HepG2 (cell line): ENCODE measurements around the gene ZNF653. TPM values are rescaled to one million over a fixed set of nuclear protein-coding genes. Genes with fewer than 3 reads are reported as not detected.
A peak's percentile ranks its signal among the peaks of the same experiment; 100 is the strongest.

ENCODE experiments used
- HMGXB3 ChIP-seq: sonication (generic); formaldehyde crosslinking; IDR thresholded peaks from 2 replicates; pipeline ENCODE4 v1.4.0; 2020; ENCODE audit warnings: missing genetic modification reagents, borderline replicate concordance
- HNRNPK ChIP-seq: fragments of 200-400 bp; formaldehyde crosslinking; IDR thresholded peaks from 2 replicates; pipeline ENCODE4 v1.6.1; 2018; ENCODE audit warnings: low read length, low read depth, moderate library complexity, mild to moderate bottlenecking; ENCODE audit not compliant: poor library complexity, severe bottlenecking
- MLXIP ChIP-seq: sonication (generic); formaldehyde crosslinking; IDR thresholded peaks from 2 replicates; pipeline ENCODE4 v1.9.0; 2021; ENCODE audit warnings: missing genetic modification reagents, borderline replicate concordance
- NCOA2 ChIP-seq: sonication (generic); formaldehyde crosslinking; IDR thresholded peaks from 2 replicates; pipeline ENCODE4 v1.8.0; 2022; ENCODE audit warnings: inconsistent platforms
- NCOR1 ChIP-seq: fragments of 200-600 bp; sonication (generic); IDR thresholded peaks from 2 replicates; pipeline ENCODE4 v1.7.0; 2017; ENCODE audit warnings: antibody characterized with exemption, low read length, borderline replicate concordance
- PLSCR1 ChIP-seq: sonication (generic); formaldehyde crosslinking; IDR thresholded peaks from 2 replicates; pipeline ENCODE4 v1.5.0; 2020; ENCODE audit warnings: missing genetic modification reagents, mild to moderate bottlenecking, borderline replicate concordance
- PRDM4 ChIP-seq: sonication (generic); formaldehyde crosslinking; IDR thresholded peaks from 2 replicates; pipeline ENCODE4 v1.9.0; 2021; ENCODE audit warnings: missing genetic modification reagents, borderline replicate concordance
- ZBTB7B ChIP-seq: sonication (generic); formaldehyde crosslinking; IDR thresholded peaks from 2 replicates; pipeline ENCODE4 v1.4.0; 2020; ENCODE audit warnings: missing genetic modification reagents
- ZNF674 ChIP-seq: sonication (generic); formaldehyde crosslinking; IDR thresholded peaks from 2 replicates; pipeline ENCODE4 v1.5.0; 2020; ENCODE audit warnings: low read depth, mild to moderate bottlenecking, missing genetic modification reagents
- polyA plus RNA-seq, 8 experiments: library from polyadenylated mRNA; depleted of rRNA in 3 of 8; stranded (reverse) in 7 of 8; unstranded in 1 of 8; fragments of >200 nt; fragmentation: Illumina TruSeq in 4 of 8; extraction: Trizol in 4 of 8; gene quantifications; 2 replicates each; pipeline versions ENCODE4 v1.2.1 to v1.2.3, GENCODE V29; 2011 to 2016; ENCODE audit warnings: low read depth in 4 of 8, missing spikeins in 1 of 8, mixed read lengths in 1 of 8; ENCODE audit not compliant: insufficient read depth in 1 of 8
- total RNA-seq, 5 experiments: library from RNA; depleted of rRNA; stranded (reverse); fragments of >200 nt; fragmentation: Illumina TruSeq; extraction: Trizol; gene quantifications; 2 replicates each; pipeline ENCODE4 v1.2.3, GENCODE V29; 2016; ENCODE audit warnings: low read depth in 1 of 5
- TF ChIP-seq, protein P1 (sequence below): sonication (generic); formaldehyde crosslinking; IDR thresholded peaks from 2 replicates; pipeline ENCODE4 v1.4.0; 2020; ENCODE audit warnings: missing genetic modification reagents, borderline replicate concordance
- TF ChIP-seq, protein P2 (sequence below): sonication (generic); formaldehyde crosslinking; IDR thresholded peaks from 2 replicates; pipeline ENCODE4 v1.4.0; 2020; ENCODE audit warnings: missing genetic modification reagents, mild to moderate bottlenecking, borderline replicate concordance
- TF ChIP-seq, protein P3 (sequence below): sonication (generic); formaldehyde crosslinking; IDR thresholded peaks from 2 replicates; pipeline ENCODE4 v1.8.0; 2022; ENCODE audit warnings: mild to moderate bottlenecking, missing genetic modification reagents, moderate library complexity

The ZNF653 gene
- total and polyA plus RNA-seq, 2 of the 13 experiments (the other 11 are each of a cell fraction or from before 2014, with no cell fraction given), result 4.7 to 7.1 TPM

GRCh38 chr19:11505504-11506100, at the start of gene ZNF653 (continued):
- no peak for TF ChIP-seq MLXIP (CRISPR knock-in tag)
- TF ChIP-seq PRDM4 (CRISPR knock-in tag), result no peak
- no peak for TF ChIP-seq PLSCR1 (CRISPR knock-in tag)
- no peak for TF ChIP-seq ZBTB7B (CRISPR knock-in tag)
- TF ChIP-seq, protein P1, sequence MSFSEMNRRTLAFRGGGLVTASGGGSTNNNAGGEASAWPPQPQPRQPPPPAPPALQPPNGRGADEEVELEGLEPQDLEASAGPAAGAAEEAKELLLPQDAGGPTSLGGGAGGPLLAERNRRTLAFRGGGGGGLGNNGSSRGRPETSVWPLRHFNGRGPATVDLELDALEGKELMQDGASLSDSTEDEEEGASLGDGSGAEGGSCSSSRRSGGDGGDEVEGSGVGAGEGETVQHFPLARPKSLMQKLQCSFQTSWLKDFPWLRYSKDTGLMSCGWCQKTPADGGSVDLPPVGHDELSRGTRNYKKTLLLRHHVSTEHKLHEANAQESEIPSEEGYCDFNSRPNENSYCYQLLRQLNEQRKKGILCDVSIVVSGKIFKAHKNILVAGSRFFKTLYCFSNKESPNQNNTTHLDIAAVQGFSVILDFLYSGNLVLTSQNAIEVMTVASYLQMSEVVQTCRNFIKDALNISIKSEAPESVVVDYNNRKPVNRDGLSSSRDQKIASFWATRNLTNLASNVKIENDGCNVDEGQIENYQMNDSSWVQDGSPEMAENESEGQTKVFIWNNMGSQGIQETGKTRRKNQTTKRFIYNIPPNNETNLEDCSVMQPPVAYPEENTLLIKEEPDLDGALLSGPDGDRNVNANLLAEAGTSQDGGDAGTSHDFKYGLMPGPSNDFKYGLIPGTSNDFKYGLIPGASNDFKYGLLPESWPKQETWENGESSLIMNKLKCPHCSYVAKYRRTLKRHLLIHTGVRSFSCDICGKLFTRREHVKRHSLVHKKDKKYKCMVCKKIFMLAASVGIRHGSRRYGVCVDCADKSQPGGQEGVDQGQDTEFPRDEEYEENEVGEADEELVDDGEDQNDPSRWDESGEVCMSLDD (CRISPR knock-in tag), result no peak
- TF ChIP-seq NCOA2 (CRISPR knock-in tag), result no peak
- peak; percentile 22 for TF ChIP-seq HNRNPK
- TF ChIP-seq HMGXB3 (CRISPR knock-in tag), result no peak
- TF ChIP-seq, protein P2, sequence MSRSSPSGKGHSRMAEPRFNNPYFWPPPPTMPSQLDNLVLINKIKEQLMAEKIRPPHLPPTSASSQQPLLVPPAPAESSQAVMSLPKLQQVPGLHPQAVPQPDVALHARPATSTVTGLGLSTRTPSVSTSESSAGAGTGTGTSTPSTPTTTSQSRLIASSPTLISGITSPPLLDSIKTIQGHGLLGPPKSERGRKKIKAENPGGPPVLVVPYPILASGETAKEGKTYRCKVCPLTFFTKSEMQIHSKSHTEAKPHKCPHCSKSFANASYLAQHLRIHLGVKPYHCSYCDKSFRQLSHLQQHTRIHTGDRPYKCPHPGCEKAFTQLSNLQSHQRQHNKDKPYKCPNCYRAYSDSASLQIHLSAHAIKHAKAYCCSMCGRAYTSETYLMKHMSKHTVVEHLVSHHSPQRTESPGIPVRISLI (CRISPR knock-in tag), result no peak
- no peak for TF ChIP-seq NCOR1
- TF ChIP-seq ZNF674 (CRISPR knock-in tag), result no peak
- TF ChIP-seq, protein P3, sequence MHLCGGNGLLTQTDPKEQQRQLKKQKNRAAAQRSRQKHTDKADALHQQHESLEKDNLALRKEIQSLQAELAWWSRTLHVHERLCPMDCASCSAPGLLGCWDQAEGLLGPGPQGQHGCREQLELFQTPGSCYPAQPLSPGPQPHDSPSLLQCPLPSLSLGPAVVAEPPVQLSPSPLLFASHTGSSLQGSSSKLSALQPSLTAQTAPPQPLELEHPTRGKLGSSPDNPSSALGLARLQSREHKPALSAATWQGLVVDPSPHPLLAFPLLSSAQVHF (CRISPR knock-in tag), result no peak
